Thyroid gland (tissue), 4 donors: ENCODE measurements around the gene LDLRAD4.

Source experiments
- POLR2A ChIP-seq, 2 donors: fragments of 450-650 bp; IDR thresholded peaks; one replicate each; pipeline ENCODE4 v1.6.1; 2017; ENCODE audit warnings: antibody characterized with exemption in 2 of 2, mild to moderate bottlenecking in 2 of 2, moderate library complexity in 1 of 2
- TF ChIP-seq, protein P1 (sequence below), 6 experiments: fragments of 200-600 bp in 3 of 6; fragments of 450-650 bp in 3 of 6; sonication (generic) in 3 of 6; IDR thresholded peaks; one replicate each; pipeline ENCODE4 v1.5.1; 2016 to 2019; ENCODE audit warnings: antibody characterized with exemption in 6 of 6, mild to moderate bottlenecking in 2 of 6, inconsistent platforms in 1 of 6, moderate library complexity in 1 of 6

- TF ChIP-seq, protein P1, sequence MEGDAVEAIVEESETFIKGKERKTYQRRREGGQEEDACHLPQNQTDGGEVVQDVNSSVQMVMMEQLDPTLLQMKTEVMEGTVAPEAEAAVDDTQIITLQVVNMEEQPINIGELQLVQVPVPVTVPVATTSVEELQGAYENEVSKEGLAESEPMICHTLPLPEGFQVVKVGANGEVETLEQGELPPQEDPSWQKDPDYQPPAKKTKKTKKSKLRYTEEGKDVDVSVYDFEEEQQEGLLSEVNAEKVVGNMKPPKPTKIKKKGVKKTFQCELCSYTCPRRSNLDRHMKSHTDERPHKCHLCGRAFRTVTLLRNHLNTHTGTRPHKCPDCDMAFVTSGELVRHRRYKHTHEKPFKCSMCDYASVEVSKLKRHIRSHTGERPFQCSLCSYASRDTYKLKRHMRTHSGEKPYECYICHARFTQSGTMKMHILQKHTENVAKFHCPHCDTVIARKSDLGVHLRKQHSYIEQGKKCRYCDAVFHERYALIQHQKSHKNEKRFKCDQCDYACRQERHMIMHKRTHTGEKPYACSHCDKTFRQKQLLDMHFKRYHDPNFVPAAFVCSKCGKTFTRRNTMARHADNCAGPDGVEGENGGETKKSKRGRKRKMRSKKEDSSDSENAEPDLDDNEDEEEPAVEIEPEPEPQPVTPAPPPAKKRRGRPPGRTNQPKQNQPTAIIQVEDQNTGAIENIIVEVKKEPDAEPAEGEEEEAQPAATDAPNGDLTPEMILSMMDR (IDR thresholded peaks at IDR 0.05) = no peak
- TF ChIP-seq POLR2A (IDR thresholded peaks at IDR 0.05) = no peak
These were observed 481.6 kb downstream of the LDLRAD4 start for GRCh38 chr18:13700153-13700552.
